ENCODE measurements around the gene CDH23. TPM values are rescaled to one million over a fixed set of nuclear protein-coding genes. Genes with fewer than 3 reads are reported as not detected.

The CDH23 gene
- total RNA-seq, 1 donor from 2014 or later: not detected

DNA sequence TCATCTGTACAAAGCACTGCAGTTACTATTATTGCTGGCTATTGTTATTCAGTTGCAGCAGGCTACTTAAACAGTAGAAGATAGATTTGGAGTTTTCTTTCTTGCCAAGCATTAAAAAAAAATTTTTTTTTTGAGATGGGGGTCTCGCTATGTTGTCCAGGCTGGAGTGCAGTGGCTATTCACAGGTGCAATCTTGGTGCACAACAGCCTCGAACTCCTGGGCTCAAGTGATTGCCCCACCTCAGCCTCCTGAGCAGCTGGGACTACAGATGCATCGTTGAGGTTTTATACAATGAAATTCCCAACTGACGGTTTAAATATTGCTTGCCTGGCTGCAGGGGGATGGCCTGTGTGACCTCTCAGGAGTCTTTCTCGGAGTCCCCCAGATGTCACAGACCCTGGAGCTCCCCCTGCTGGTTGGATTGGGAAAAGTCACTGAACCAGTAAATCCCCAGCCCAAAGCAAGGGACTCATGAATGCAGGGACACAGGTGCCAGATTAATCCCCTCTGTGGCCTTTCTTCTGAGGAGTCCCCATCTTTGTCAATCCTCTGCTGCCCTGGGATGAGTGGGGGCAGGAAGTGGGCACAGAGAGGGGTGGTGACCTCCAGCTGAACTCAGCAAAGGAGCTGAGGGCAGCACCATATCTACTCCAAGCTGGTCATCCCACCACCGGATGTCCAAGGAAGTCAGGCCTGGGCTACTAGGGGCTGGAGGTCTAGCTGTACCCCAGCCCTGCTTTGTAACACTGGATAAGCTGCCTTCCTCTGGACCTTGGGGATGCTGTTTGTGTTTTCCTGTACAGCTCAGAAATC lies 173.3 kb downstream of the CDH23 start:
- Histone ChIP-seq H3K36me3 (ENCODE audit: control insufficient read depth, insufficient read depth, low read length) (no peaks in the 10 kb centered on the region), H3K4me3 (ENCODE audit: low read depth, low read length) (no peak overlapping the region), H3K27me3 (ENCODE audit: control insufficient read depth, insufficient read depth, low read length) (peaks cover 8% of the 10 kb centered on the region)
- TF ChIP-seq, protein P1, sequence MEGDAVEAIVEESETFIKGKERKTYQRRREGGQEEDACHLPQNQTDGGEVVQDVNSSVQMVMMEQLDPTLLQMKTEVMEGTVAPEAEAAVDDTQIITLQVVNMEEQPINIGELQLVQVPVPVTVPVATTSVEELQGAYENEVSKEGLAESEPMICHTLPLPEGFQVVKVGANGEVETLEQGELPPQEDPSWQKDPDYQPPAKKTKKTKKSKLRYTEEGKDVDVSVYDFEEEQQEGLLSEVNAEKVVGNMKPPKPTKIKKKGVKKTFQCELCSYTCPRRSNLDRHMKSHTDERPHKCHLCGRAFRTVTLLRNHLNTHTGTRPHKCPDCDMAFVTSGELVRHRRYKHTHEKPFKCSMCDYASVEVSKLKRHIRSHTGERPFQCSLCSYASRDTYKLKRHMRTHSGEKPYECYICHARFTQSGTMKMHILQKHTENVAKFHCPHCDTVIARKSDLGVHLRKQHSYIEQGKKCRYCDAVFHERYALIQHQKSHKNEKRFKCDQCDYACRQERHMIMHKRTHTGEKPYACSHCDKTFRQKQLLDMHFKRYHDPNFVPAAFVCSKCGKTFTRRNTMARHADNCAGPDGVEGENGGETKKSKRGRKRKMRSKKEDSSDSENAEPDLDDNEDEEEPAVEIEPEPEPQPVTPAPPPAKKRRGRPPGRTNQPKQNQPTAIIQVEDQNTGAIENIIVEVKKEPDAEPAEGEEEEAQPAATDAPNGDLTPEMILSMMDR (IDR thresholded peaks at IDR 0.05; ENCODE audit: insufficient read depth, low read length, severe bottlenecking): peak; percentile 85
- FAIRE-seq: no peak
- peak; percentile 39 for DNase-seq (ENCODE audit: low read depth)

- TF ChIP-seq, protein P1 (IDR thresholded peaks at IDR 0.05; ENCODE audit: insufficient read depth, low read length, severe bottlenecking): no peak
- Histone ChIP-seq H3K27me3 (ENCODE audit: control insufficient read depth, insufficient read depth, low read length) (peaks cover 10% of the 10 kb centered on the region), H3K36me3 (ENCODE audit: control insufficient read depth, insufficient read depth, low read length) (no peaks in the 10 kb centered on the region), H3K4me3 (ENCODE audit: low read depth, low read length) (no peak overlapping the region)
- DNase-seq (ENCODE audit: low read depth) (no peak), FAIRE-seq (no peak)
These were observed 174.9 kb downstream of the CDH23 start for GRCh38 chr10:71571460-71572175.

DNA sequence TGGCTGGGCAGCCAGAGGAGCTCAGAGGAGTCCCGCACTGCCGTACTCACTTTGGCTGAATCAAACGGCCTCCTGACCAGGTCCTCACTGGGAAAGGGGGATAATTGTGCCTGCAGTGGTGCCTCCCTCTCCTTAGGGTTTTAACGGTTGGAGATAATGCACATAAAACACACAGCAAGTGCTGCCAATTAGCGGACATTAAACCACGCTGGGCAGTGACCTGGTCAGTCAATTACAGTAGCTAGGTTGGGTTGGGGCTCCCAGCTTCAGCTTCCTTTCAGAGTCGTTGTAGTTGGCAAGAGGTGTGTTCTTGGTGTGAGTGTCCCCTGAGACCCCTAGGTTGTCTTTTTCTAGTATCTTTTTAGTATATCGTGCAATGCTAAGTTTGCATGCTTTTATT lies 176.2 kb downstream of the CDH23 start:
- H3K4me3 ChIP-seq (ENCODE audit: low read depth, low read length): no peak overlapping the region
- H3K27me3 ChIP-seq (ENCODE audit: control insufficient read depth, insufficient read depth, low read length): peaks cover 11% of the 10 kb centered on the region
- TF ChIP-seq, protein P1 (IDR thresholded peaks at IDR 0.05; ENCODE audit: insufficient read depth, low read length, severe bottlenecking): no peak
- DNase-seq (ENCODE audit: low read depth) (no peak), FAIRE-seq (no peak)
- no peaks in the 10 kb centered on the region for H3K36me3 ChIP-seq (ENCODE audit: control insufficient read depth, insufficient read depth, low read length)

- Histone ChIP-seq H3K4me3 (ENCODE audit: low read depth, low read length) (no peak overlapping the region), H3K36me3 (ENCODE audit: control insufficient read depth, insufficient read depth, low read length) (no peaks in the 10 kb centered on the region), H3K27me3 (ENCODE audit: control insufficient read depth, insufficient read depth, low read length) (peaks cover 11% of the 10 kb centered on the region)
- peak; percentile 32 for FAIRE-seq
- no peak for DNase-seq (ENCODE audit: low read depth)
- TF ChIP-seq, protein P1 (IDR thresholded peaks at IDR 0.05; ENCODE audit: insufficient read depth, low read length, severe bottlenecking): no peak
These were observed 177.1 kb downstream of the CDH23 start for GRCh38 chr10:71573562-71574518.

- FAIRE-seq: no peak
- H3K36me3 ChIP-seq (ENCODE audit: control insufficient read depth, insufficient read depth, low read length): no peaks in the 10 kb centered on the region
These were observed 178.7 kb downstream of the CDH23 start for GRCh38 chr10:71575451-71575850.

More at GRCh38 chr10:71575451-71575850, 178.7 kb downstream of the CDH23 start:
- Histone ChIP-seq H3K4me3 (ENCODE audit: low read depth, low read length) (no peak overlapping the region), H3K27me3 (ENCODE audit: control insufficient read depth, insufficient read depth, low read length) (peaks cover 11% of the 10 kb centered on the region)
- no peak for DNase-seq (ENCODE audit: low read depth)
- TF ChIP-seq, protein P1 (IDR thresholded peaks at IDR 0.05; ENCODE audit: insufficient read depth, low read length, severe bottlenecking): no peak
